Fibroblast of lung (primary cell): ENCODE data around the gene MEIOSIN. TPM values are rescaled to one million over a fixed set of nuclear protein-coding genes. Genes with fewer than 3 reads are reported as not detected.

Source experiments
- DNase-seq, 2 donors: peaks; one replicate each; pipeline versions ENCODE4 v3.0.0 to v3.0.0-alpha.2; 2010; ENCODE audit warnings: low read depth in 2 of 2
- H2AFZ ChIP-seq: 2 replicates; pipeline ENCODE4 v1.5.1; 2012; ENCODE audit warnings: low read length, control low read depth, inconsistent platforms
- H3K27ac ChIP-seq: 2 replicates; pipeline ENCODE4 v1.5.1; 2011; ENCODE audit warnings: low read length, control low read depth; ENCODE audit not compliant: insufficient read depth
- H3K27me3 ChIP-seq: 2 replicates; pipeline ENCODE4 v1.5.1; 2011; ENCODE audit warnings: mild to moderate bottlenecking, low read length; ENCODE audit not compliant: control insufficient read depth, insufficient read depth
- H3K36me3 ChIP-seq: 2 replicates; pipeline ENCODE4 v1.5.1; 2011; ENCODE audit warnings: low read length; ENCODE audit not compliant: control insufficient read depth, insufficient read depth
- H3K4me1 ChIP-seq: 2 replicates; pipeline ENCODE4 v1.5.1; 2011; ENCODE audit warnings: low read length; ENCODE audit not compliant: control insufficient read depth, insufficient read depth; ENCODE audit errors: extremely low read depth
- H3K4me2 ChIP-seq: 2 replicates; pipeline ENCODE4 v1.5.1; 2011; ENCODE audit warnings: low read length, control low read depth; ENCODE audit not compliant: insufficient read depth; ENCODE audit errors: extremely low read depth
- H3K4me3 ChIP-seq, 4 experiments: fragments of 200-600 bp in 1 of 4; sonication (generic) in 1 of 4; replicated peaks in 1 of 4; 2 replicates each; pipeline ENCODE4 v1.5.1; 2011 to 2016; ENCODE audit warnings: low read length in 4 of 4, low read depth in 3 of 4, mild to moderate bottlenecking in 3 of 4, control low read depth in 2 of 4, inconsistent platforms in 1 of 4, mixed read lengths in 1 of 4; ENCODE audit not compliant: insufficient read depth in 1 of 4; ENCODE audit errors: control extremely low read depth in 1 of 4
- H3K79me2 ChIP-seq: 2 replicates; pipeline ENCODE4 v1.5.1; 2012; ENCODE audit warnings: mild to moderate bottlenecking, low read length, inconsistent platforms; ENCODE audit not compliant: control insufficient read depth, insufficient read depth
- H3K9ac ChIP-seq: 2 replicates; pipeline ENCODE4 v1.5.1; 2011; ENCODE audit warnings: mild to moderate bottlenecking, low read length, control low read depth; ENCODE audit not compliant: insufficient read depth
- H3K9me3 ChIP-seq: 2 replicates; pipeline ENCODE4 v1.5.1; 2012; ENCODE audit warnings: low read depth, low read length; ENCODE audit not compliant: control insufficient read depth, insufficient read depth
- H4K20me1 ChIP-seq: 2 replicates; pipeline ENCODE4 v1.5.1; 2011; ENCODE audit warnings: low read length; ENCODE audit not compliant: control insufficient read depth, insufficient read depth; ENCODE audit errors: extremely low read depth
- CTCF ChIP-seq, 2 donors: IDR thresholded peaks in 1 of 2; conservative IDR thresholded peaks in 1 of 2; 1 replicate in 1 of 2; 2 replicates in 1 of 2; pipeline ENCODE4 v1.5.1; 2011 to 2012; ENCODE audit warnings: low read length in 2 of 2, control low read depth in 1 of 2, inconsistent platforms in 1 of 2, low read depth in 1 of 2, mild to moderate bottlenecking in 1 of 2
- EZH2 ChIP-seq: IDR thresholded peaks from 2 replicates; pipeline ENCODE4 v1.5.1; 2012; ENCODE audit warnings: low read length, control low read depth, mild to moderate bottlenecking; ENCODE audit errors: missing control alignments
- polyA plus RNA-seq, 2 donors: library from polyadenylated mRNA; depleted of rRNA in 1 of 2; stranded (reverse) in 1 of 2; unstranded in 1 of 2; fragments of >200 nt; gene quantifications; 2 replicates each; pipeline ENCODE4 v1.2.1, GENCODE V29; 2011 to 2012; ENCODE audit warnings: missing spikeins in 1 of 2
- total RNA-seq: library from RNA; depleted of rRNA; stranded (reverse); fragments of >200 nt; gene quantifications from 2 replicates; pipeline ENCODE4 v1.2.1, GENCODE V29; 2014

The MEIOSIN gene
- total and polyA plus RNA-seq, 2 donors (not counting 1 experiment from before 2014, with no cell fraction given), result not detected

- peak overlapping the region; percentile 75 for H3K27ac ChIP-seq
- peak overlapping the region; percentile 96 for H3K4me2 ChIP-seq
- peaks cover 24% of the 10 kb centered on the region for H3K4me1 ChIP-seq
- no peak overlapping the region for H2AFZ ChIP-seq
- TF ChIP-seq EZH2 (no peak), CTCF (conservative IDR thresholded peaks at IDR 0.05 in 1 of 2, IDR thresholded peaks at IDR 0.05 in 1 of 2; ENCODE audit: low read depth in 1 of 2, low read length in 2 of 2) (no peak)
- H3K4me3 ChIP-seq, result peak overlapping the region; percentile 69 to 81 (median 78)
- peaks cover 4% of the 10 kb centered on the region for H3K79me2 ChIP-seq
- H3K36me3 ChIP-seq, result peaks cover 11% of the 10 kb centered on the region
- no peaks in the 10 kb centered on the region for H3K27me3 ChIP-seq
- H3K9me3 ChIP-seq, result no peaks in the 10 kb centered on the region
- H3K9ac ChIP-seq, result peak overlapping the region; percentile 79
- no peaks in the 10 kb centered on the region for H4K20me1 ChIP-seq
- DNase-seq, result peak in 1 of 2 donors; percentile 26
Observed at GRCh38 chr19:45766869-45767346, 33.7 kb downstream of the MEIOSIN start.

GRCh38 chr19:45767410-45767880 lies 34.2 kb downstream of the MEIOSIN start:
- Histone ChIP-seq H2AFZ (no peak overlapping the region), H3K27me3 (no peaks in the 10 kb centered on the region), H3K79me2 (peaks cover 4% of the 10 kb centered on the region), H3K9ac (peak overlapping the region; percentile 79), H3K4me2 (peak overlapping the region; percentile 96), H4K20me1 (no peaks in the 10 kb centered on the region), H3K4me1 (peaks cover 24% of the 10 kb centered on the region), H3K4me3 (peak overlapping the region; percentile 69 to 81 (median 78)), H3K27ac (peak overlapping the region; percentile 75), H3K9me3 (no peaks in the 10 kb centered on the region), H3K36me3 (peaks cover 11% of the 10 kb centered on the region)
- peak; percentile 89 to 90 for DNase-seq
- TF ChIP-seq EZH2 (no peak), CTCF (conservative IDR thresholded peaks at IDR 0.05 in 1 of 2, IDR thresholded peaks at IDR 0.05 in 1 of 2; ENCODE audit: low read depth in 1 of 2, low read length in 2 of 2) (no peak)

GRCh38 chr19:45767881-45768654 lies 34.8 kb downstream of the MEIOSIN start:
- Histone ChIP-seq H3K79me2 (peaks cover 4% of the 10 kb centered on the region), H2AFZ (no peak overlapping the region), H3K4me1 (peaks cover 24% of the 10 kb centered on the region), H3K9ac (peak overlapping the region; percentile 79), H3K4me3 (peak overlapping the region; percentile 69 to 81 (median 78)), H3K27me3 (no peaks in the 10 kb centered on the region), H3K27ac (peak overlapping the region; percentile 75), H3K9me3 (no peaks in the 10 kb centered on the region), H4K20me1 (no peaks in the 10 kb centered on the region), H3K4me2 (peak overlapping the region; percentile 96), H3K36me3 (peaks cover 16% of the 10 kb centered on the region)
- DNase-seq, result peak; percentile 69 to 78
- no peak for TF ChIP-seq EZH2
- TF ChIP-seq CTCF (conservative IDR thresholded peaks at IDR 0.05 in 1 of 2, IDR thresholded peaks at IDR 0.05 in 1 of 2; ENCODE audit: low read depth in 1 of 2, low read length in 2 of 2), result no peak
